IPS-18a (cell line): ENCODE results near the gene BZW2.

Experiments used
- H3K27ac ChIP-seq: one replicate; pipeline ENCODE4 v1.5.1; 2013; ENCODE audit warnings: low read length
- H3K27me3 ChIP-seq: one replicate; pipeline ENCODE4 v1.6.1; 2013; ENCODE audit warnings: mild to moderate bottlenecking, low read length; ENCODE audit not compliant: control insufficient read depth, insufficient read depth
- H3K36me3 ChIP-seq: one replicate; pipeline ENCODE4 v1.6.1; 2013; ENCODE audit warnings: low read depth, low read length; ENCODE audit not compliant: control insufficient read depth
- H3K4me1 ChIP-seq: one replicate; pipeline ENCODE4 v1.6.1; 2013; ENCODE audit warnings: low read depth, low read length; ENCODE audit not compliant: control insufficient read depth
- H3K4me3 ChIP-seq: one replicate; pipeline ENCODE4 v1.5.1; 2013; ENCODE audit warnings: low read length
- H3K9ac ChIP-seq: one replicate; pipeline ENCODE4 v1.6.1; 2013; ENCODE audit warnings: mild to moderate bottlenecking, low read length, moderate library complexity
- H3K9me3 ChIP-seq: one replicate; pipeline ENCODE4 v1.6.1; 2013; ENCODE audit warnings: low read depth, low read length; ENCODE audit not compliant: control insufficient read depth

Gene BZW2

DNA sequence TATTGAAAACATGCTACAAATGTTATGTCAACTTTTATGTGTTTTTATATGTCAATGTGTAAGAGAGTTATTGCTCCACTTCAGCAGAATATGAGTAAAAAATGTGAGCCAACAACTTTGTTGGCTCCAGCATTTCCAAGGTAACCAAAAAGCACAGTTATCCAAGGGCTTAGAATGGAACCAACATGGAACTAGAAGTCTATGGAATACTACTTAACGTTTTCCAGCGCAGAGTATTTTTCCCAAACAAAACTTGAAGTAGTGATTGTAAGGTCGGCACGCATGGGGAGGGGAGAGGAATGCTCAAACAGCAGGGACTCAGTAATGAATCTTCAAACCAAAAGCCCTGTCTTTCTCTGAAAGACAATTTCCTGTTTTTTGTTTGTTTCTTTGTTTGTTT is 62.5 kb downstream of the BZW2 start:
- H3K4me1 ChIP-seq: peaks cover 3% of the 10 kb centered on the region
- H3K4me3 ChIP-seq: no peak overlapping the region
- no peak overlapping the region for H3K27ac ChIP-seq
- H3K9ac ChIP-seq: no peak overlapping the region
- H3K27me3 ChIP-seq: no peaks in the 10 kb centered on the region
- H3K36me3 ChIP-seq: peaks cover 20% of the 10 kb centered on the region
- no peaks in the 10 kb centered on the region for H3K9me3 ChIP-seq

- H3K27ac ChIP-seq: no peak overlapping the region
- H3K27me3 ChIP-seq: no peaks in the 10 kb centered on the region
- H3K4me3 ChIP-seq: no peak overlapping the region
- H3K9me3 ChIP-seq: no peaks in the 10 kb centered on the region
- H3K36me3 ChIP-seq: peaks cover 16% of the 10 kb centered on the region
- peaks cover 3% of the 10 kb centered on the region for H3K4me1 ChIP-seq
- no peak overlapping the region for H3K9ac ChIP-seq
These were observed 63.0 kb downstream of the BZW2 start for GRCh38 chr7:16708980-16709379.

DNA sequence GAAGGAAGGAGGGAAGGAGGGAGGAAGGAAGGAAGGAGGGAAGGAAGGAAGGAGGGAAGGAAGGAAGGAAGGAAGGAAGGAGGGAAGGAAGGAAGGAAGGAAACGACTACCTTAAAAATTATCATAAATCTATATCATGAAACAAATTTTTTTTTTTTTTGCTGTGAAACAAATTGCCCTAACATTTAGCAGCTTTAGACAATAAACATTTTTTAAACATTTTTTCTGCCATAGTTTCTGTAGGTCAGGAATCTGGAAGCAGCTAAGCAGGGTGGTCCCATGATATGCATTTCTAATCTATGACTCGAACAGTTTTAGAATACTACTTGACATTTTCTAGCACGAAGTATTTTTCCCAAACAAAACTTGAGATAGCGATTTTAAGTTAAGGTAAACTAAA is 64.7 kb downstream of the BZW2 start:
- Histone ChIP-seq H3K36me3 (peaks cover 5% of the 10 kb centered on the region), H3K4me1 (peaks cover 3% of the 10 kb centered on the region), H3K27me3 (no peaks in the 10 kb centered on the region), H3K9ac (no peak overlapping the region), H3K27ac (no peak overlapping the region), H3K9me3 (no peaks in the 10 kb centered on the region), H3K4me3 (no peak overlapping the region)

DNA sequence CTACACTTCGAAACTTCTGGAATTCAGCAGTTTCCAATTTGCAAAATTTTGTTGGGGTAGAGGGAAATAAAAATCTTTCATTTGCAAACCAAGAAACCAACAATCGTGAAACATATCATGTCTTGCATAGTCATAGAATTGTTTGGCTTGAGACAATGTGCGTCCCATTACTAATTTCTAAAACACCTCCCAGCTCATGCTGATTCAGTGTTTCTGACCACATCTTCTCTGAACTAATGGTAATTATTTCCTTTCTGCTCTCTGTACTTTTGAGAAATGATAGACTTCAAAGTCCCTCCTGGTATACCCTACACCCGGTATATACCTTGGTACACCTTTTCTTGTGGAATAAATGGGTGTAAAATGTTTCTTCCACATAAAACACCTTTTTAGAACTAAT is 65.7 kb downstream of the BZW2 start:
- Histone ChIP-seq H3K9ac (no peak overlapping the region), H3K9me3 (no peaks in the 10 kb centered on the region), H3K27ac (no peak overlapping the region), H3K4me3 (no peak overlapping the region), H3K36me3 (no peaks in the 10 kb centered on the region), H3K4me1 (peaks cover 3% of the 10 kb centered on the region), H3K27me3 (no peaks in the 10 kb centered on the region)

- Histone ChIP-seq H3K27me3 (no peaks in the 10 kb centered on the region), H3K9ac (no peak overlapping the region), H3K27ac (no peak overlapping the region), H3K36me3 (no peaks in the 10 kb centered on the region), H3K4me3 (no peak overlapping the region), H3K9me3 (no peaks in the 10 kb centered on the region), H3K4me1 (peaks cover 3% of the 10 kb centered on the region)
These were observed 66.9 kb downstream of the BZW2 start for GRCh38 chr7:16712916-16713315.

DNA sequence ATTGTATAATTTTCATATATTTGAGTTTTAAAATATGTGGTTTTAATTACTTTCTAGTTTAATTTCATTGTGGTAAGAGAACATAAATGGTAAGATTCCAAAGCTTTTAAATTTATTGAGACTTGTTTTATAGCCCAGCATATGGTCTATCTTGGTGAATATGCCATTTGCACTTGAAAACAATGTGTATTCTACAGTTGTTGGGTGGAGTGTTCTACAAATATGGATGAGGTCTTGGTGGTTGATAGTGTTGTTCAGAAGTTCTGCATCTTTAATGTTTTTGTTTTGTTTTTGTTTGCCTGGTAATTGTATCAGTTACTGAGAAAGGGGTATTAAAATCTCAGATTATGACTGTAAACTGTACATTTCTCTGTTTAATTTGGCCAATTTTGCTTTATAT is 69.9 kb downstream of the BZW2 start:
- no peaks in the 10 kb centered on the region for H3K27me3 ChIP-seq
- no peaks in the 10 kb centered on the region for H3K4me1 ChIP-seq
- no peak overlapping the region for H3K9ac ChIP-seq
- no peak overlapping the region for H3K4me3 ChIP-seq
- no peak overlapping the region for H3K27ac ChIP-seq
- H3K9me3 ChIP-seq: no peaks in the 10 kb centered on the region
- H3K36me3 ChIP-seq: no peaks in the 10 kb centered on the region

DNA sequence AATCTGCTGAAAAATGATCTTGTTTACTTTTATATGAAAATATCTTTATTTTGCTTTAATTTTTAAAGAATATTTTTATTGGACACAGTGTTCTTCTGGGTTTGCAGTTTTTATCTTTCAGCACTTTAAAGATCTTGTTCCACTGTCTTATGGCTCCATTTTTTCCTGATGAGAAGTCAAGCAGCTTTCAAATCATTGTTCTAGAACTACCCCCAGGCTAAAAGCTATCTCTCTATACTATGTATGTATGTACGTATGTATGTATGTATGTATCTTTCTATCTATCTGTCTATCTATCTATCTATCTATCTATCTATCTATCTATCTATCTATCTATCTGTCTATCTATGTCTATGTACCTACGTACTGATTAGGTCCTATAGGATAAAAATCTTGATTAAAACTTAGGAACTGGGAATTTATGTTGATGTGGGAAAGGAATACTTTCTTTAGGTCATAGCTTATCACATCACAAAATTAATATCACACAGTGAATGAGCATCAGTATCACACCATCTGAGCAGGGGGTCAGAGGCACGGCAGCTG is 72.2 kb downstream of the BZW2 start:
- Histone ChIP-seq H3K4me1 (no peaks in the 10 kb centered on the region), H3K9ac (no peak overlapping the region), H3K36me3 (no peaks in the 10 kb centered on the region), H3K4me3 (no peak overlapping the region), H3K27me3 (no peaks in the 10 kb centered on the region), H3K9me3 (no peaks in the 10 kb centered on the region), H3K27ac (no peak overlapping the region)

GRCh38 chr7:16719699-16720098 is 73.7 kb downstream of the BZW2 start:
- H3K36me3 ChIP-seq: no peaks in the 10 kb centered on the region
- H3K9ac ChIP-seq: no peak overlapping the region
- no peak overlapping the region for H3K27ac ChIP-seq
- H3K9me3 ChIP-seq: no peaks in the 10 kb centered on the region
- H3K27me3 ChIP-seq: no peaks in the 10 kb centered on the region
- no peaks in the 10 kb centered on the region for H3K4me1 ChIP-seq
- no peak overlapping the region for H3K4me3 ChIP-seq

DNA sequence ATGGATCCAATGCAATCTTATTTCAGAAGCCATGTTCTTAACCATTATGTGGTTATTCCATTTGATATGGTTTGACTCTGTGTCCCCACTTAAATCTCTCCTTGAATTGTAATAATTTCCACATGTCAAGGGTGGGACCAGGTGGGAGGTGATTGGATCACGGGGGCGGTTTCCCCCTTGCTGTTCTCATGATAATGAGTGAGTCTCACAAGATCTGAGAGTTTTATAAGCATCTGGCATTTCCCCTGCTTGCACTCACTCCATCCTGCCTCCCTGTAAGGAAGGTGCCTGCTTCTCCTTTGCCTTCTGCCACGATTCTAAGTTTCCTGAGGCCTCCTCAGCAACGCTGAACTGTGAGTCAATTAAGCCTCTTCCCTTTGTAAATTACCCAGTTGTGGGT is 75.6 kb downstream of the BZW2 start:
- Histone ChIP-seq H3K4me1 (no peaks in the 10 kb centered on the region), H3K4me3 (no peak overlapping the region), H3K9me3 (no peaks in the 10 kb centered on the region), H3K27me3 (no peaks in the 10 kb centered on the region), H3K9ac (no peak overlapping the region), H3K36me3 (no peaks in the 10 kb centered on the region), H3K27ac (no peak overlapping the region)

DNA sequence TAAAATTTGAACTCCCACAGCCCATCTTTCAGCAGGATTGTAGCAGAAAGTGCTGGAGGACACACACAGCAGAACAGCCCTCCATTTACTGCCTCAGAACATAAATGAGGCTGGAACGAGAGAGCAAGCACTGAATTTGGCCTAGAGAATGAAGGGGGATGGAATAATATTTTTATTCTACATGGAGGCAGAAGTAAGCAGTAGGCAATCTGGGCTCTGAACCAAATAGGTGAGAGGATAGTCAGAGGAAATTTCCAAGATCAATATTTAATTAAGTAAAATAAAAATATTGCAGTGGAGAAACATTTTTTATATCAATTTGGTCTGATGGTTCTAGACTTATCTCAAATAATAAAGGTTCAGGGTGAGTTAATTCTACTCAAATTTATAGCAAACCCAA is 78.4 kb downstream of the BZW2 start:
- Histone ChIP-seq H3K9me3 (no peaks in the 10 kb centered on the region), H3K27ac (no peak overlapping the region), H3K9ac (no peak overlapping the region), H3K4me3 (no peak overlapping the region), H3K36me3 (no peaks in the 10 kb centered on the region), H3K27me3 (no peaks in the 10 kb centered on the region), H3K4me1 (no peaks in the 10 kb centered on the region)

- Histone ChIP-seq H3K9me3 (no peaks in the 10 kb centered on the region), H3K27ac (no peak overlapping the region), H3K27me3 (no peaks in the 10 kb centered on the region), H3K36me3 (no peaks in the 10 kb centered on the region), H3K4me3 (no peak overlapping the region), H3K9ac (no peak overlapping the region), H3K4me1 (no peaks in the 10 kb centered on the region)
These were observed 80.2 kb downstream of the BZW2 start for GRCh38 chr7:16726189-16726588.

DNA sequence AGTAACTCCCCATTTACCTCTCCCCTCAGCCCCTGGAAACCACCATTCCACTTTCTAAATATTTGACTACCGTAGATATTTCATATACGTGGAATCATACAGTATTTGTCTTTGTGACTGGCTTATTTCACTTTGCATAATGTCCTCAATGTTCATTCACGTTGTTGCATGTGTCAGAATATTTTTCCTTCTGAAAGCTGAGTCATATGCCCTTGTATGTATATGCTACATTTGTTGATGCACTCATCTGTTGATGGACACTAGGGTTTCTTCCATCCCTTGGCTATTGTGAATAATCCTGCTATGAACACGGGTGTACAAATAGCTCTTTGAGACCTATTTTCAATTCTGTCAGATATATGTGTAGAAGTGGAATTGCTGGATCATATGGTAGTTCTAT is 81.8 kb downstream of the BZW2 start:
- Histone ChIP-seq H3K4me3 (no peak overlapping the region), H3K4me1 (no peaks in the 10 kb centered on the region), H3K36me3 (no peaks in the 10 kb centered on the region), H3K9me3 (no peaks in the 10 kb centered on the region), H3K27me3 (no peaks in the 10 kb centered on the region), H3K27ac (no peak overlapping the region), H3K9ac (no peak overlapping the region)
